Hepatic stellate cell (primary cell): ENCODE results near the gene TMEM61.
"Not testable (repeated sequence)": the region's sequence is repeated elsewhere in the genome, so short reads cannot be mapped to it uniquely, and the experiment has no call there.

Experiments used
- DNase-seq: peaks from one replicate; pipeline ENCODE4 v3.0.0; 2011; ENCODE audit warnings: low spot score

Gene TMEM61

DNA sequence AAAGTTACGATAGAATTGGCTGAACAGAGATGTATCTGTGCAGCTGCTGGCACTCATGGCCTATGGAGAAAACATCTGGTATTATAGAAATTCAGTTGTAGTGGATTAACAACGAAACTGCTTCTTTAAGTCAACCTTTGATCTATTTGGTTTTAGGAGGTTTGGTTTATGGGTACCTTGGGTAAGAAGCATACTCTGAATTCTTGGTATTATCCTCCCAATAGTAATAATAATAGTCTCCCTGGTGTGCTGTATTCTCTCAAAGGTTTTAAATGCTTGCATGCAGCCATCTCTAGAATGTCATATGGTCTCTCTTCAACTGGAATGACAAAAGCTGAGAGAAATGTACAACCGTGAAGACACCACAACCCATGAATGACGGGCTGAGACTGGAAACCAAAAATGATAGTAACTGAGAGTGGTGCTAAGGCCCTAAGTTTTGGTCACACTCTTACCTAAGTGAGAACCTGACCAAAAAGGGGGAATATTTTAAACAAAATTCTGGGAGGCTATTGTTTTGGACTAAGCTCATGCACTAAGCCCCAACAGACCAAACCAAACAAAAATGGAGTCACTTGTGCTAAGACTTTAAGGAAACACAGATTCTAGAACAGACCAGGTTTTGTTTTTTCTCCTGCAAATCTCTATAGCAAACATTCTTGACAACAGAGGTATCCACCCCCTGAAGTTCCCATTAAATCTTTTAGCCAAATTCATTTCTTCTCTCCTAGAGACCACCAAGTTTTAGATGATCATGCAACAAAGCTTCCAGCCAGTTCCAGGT lies 17.6 kb upstream of the TMEM61 start:
- DNase-seq: no peak

DNA sequence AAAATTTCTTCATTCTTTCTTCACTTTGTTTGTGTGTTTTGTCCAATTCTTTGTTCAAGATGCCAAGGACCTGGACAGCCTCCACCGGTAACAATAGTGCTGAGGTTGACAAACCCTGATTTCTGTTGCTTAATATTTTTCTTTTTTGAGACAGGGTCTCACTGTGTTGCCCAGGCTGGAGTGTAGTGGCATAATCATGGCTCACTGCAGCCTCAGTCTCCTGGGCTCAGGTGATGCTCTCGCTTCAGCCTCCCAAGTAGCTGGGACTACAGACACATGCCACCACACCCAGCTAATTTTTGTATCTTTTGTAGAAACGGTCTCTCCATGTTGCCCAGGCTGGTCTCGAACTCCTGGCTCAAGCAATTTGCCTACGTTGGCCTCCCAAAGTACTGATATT lies 16.6 kb upstream of the TMEM61 start:
- DNase-seq: not testable (repeated sequence)

- DNase-seq: no peak
These were observed 14.6 kb upstream of the TMEM61 start for GRCh38 chr1:54965624-54966340.

DNA sequence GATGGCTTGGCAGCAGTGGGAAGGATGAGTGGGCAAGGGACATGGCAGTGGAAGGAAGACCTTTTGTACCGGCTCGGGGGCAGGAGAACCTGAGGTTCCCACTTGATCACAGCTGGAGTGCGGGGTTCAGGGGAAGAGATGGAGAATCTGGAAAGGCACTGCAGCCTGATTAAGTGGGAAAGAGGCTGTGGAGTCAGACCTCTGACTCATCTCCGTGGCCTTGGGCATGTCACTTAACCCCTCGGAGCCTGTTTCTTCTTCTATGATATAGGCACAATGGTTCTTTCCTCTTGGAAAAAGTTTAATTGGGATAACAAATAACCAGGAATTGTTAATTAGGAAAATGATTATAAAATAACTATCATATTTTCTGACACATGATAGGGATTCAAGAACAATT lies 13.1 kb upstream of the TMEM61 start:
- DNase-seq: no peak

GRCh38 chr1:54968551-54968950 lies 11.9 kb upstream of the TMEM61 start:
- no peak for DNase-seq

GRCh38 chr1:54969879-54970278 lies 10.5 kb upstream of the TMEM61 start:
- DNase-seq: no peak

GRCh38 chr1:54970901-54971300 lies 9.5 kb upstream of the TMEM61 start:
- no peak for DNase-seq

GRCh38 chr1:54971317-54971791 lies 9.1 kb upstream of the TMEM61 start:
- DNase-seq: no peak

DNA sequence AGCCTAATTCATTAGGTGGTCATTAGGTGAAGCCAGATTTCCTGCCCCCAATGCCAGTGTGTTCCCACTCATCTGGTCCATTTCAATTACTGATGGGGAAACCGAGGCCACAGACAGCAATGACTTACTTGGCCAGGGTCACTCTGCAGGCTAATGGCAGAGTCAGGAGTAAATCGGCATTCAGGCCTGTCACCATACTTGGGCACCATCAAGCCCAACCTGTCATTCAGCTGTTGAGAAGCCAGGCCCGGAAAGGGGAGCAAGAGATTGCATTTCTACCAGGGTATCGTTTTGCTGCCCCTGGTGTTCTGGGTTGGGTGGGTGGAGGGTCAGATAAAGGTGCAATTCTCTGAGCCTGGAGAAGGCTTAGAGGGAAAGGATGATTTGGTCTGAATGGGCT lies 8.0 kb upstream of the TMEM61 start:
- no peak for DNase-seq

DNA sequence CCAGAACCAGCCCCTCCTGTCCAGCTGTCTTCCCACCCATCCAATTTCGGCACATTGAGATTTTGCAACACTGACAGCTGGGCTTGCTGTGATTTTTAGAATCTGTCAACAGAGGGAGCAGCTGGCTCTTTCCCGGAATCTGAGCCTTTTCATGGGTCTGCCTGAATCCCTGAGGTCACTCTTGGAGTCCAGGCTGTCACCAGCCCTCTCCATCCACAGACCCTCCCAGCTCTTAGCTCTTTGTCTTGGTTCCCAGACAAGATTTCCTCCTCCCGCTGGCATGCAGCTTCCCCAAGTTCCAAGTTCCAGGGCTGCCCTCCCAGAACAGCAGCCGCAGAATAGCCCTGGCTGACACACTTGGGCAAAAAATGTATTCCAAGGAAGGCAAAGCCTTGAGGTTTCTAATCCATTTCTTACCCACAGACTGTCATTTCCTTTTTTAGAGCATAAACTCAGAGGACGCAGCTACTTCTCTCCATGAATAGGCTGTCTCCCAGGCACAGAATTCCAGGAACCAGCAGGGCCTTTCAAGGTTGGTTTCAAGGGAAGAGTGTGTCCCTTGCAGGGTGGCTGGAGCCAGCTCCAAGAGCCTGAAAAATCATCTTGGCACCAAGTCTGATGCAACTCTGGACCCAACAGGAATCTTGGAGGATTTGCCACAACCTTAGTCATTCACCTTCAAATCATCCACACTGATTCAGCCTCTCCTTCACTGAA lies 7.1 kb upstream of the TMEM61 start:
- DNase-seq: peak; percentile 70

- no peak for DNase-seq
These were observed 4.9 kb upstream of the TMEM61 start for GRCh38 chr1:54975356-54976108.

DNA sequence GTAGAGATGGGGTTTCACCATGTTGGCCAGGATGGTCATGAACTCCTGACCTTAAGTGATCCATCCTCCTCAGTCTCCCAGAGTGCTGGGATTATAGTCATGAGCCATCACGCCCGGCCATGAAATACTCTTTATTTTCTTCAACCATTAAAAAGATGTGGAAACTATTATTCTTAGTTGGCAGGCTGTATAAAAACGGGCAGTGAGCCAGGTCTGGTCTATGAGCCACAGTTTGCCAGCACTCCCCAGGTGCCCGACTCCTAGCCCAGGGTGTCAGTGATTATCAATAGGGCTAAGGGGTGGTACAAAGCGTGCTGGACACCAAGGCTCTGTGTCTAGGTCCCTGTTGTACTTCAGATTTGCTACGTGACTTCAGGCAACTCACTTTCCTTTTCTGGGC lies 3.7 kb upstream of the TMEM61 start:
- DNase-seq: no peak

GRCh38 chr1:54977533-54978297 lies 2.7 kb upstream of the TMEM61 start:
- no peak for DNase-seq

DNA sequence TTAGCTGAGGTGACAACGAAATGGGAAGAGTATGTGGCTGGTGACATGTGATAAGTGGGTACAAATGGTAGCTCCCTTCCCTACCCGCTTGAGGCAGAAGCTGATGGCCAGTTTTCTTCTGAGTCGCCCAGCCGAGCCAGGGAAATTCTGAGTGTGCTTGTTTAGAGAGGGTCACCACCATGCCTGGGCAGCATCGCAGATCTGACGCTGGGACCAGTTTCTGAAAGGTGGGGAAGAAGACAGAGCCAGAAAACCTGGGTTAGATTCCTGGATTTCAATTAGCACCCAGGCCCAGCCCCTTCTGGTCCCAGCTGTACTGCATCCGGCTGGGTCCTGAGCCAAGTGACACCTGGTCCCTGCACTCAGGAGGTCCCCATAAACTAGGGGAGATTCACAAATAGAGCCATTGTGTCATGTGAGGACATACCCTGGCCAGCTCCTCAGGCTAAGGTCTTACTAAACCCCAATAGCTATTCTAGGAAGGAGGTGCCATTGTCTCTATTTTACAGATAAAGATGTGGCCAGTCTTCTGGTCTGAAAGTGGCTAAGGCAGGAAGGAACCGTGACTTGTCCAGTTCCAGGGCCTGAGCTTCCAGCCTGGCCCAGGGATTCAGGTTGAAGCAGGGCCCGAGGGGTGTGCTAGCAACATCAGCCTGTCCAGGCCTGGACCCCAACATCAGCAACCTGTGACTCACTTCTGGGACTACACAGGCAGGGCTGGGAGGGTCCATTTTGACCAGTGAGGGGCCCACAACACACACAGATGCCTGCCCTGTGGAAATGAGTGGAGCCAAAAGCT lies 1.7 kb upstream of the TMEM61 start:
- DNase-seq: no peak

DNA sequence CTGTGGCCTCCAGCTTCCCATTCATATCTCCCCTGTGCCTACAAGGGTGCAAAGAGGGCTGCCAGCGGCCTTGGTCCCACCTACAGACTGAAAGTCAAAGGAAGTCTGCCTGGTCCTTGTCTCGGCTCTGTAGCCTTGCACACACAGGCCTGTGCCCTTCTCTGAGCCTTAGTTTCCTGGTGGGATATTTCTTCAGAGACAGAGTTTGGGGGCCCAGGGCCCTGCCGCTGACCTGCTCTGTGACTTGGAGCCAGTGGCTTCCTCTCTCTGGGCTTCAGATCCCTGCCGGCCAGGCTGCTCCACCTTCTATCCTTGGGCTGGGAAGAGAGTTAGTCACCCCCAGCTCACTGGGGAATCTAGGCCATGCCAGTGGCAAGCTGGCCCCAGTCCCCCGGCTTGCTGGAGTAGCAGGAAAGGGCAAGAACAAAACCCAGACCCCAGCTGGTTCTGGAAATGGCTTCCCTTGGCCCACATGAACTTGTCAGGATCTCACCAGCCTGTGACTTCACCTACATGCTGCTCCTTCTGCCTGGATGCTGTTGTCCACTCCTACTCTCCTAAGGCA lies 1.0 kb upstream of the TMEM61 start:
- DNase-seq: no peak

GRCh38 chr1:54980046-54980527 lies 341 bp upstream of the TMEM61 start:
- no peak for DNase-seq

DNA sequence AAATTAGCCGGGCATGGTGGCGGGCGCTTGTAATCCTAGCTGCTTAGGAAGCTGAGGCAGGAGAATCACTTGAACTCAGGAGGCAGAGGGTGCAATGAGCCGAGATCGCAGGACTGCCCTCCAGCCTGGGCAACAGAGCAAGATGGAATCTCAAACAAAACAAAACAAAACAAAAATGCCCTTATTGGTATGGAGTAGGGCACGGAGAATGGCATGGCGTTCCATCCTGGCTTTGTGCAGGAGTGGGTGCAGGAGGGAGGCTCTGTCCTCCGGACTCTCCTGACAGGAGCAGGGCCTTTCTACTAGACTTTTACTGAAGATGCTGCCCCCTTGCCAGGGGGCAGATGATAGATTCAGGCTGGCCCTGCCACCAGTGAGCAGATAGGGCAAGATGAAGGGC lies 1.0 kb downstream of the TMEM61 start:
- peak; percentile 1 for DNase-seq

- no peak for DNase-seq
These were observed 2.3 kb downstream of the TMEM61 start for GRCh38 chr1:54982739-54983138.

- no peak for DNase-seq
These were observed 3.9 kb downstream of the TMEM61 start for GRCh38 chr1:54984131-54984842.
